SIG-M5 treated with dmso at 0.1 percent for 504 hours (cell line): Measurements from ENCODE around the gene SRGAP3.

Source experiments
- DNase-seq: peaks from one replicate; lab custom pipeline; 2025; ENCODE audit not compliant: unreplicated experiment; lab: John Stamatoyannopoulos, UW

Gene SRGAP3

GRCh38 chr3:9204253-9204992, 45.0 kb downstream of the SRGAP3 start:
- DNase-seq = no peak

- DNase-seq = no peak
Observed at GRCh38 chr3:9203317-9203716, 46.1 kb downstream of the SRGAP3 start.

- no peak for DNase-seq
Observed at GRCh38 chr3:9202546-9202945, 46.9 kb downstream of the SRGAP3 start.

- no peak for DNase-seq
Observed at GRCh38 chr3:9201955-9202354, 47.5 kb downstream of the SRGAP3 start.

GRCh38 chr3:9201266-9201665, 48.2 kb downstream of the SRGAP3 start:
- no peak for DNase-seq

GRCh38 chr3:9199775-9200174, 49.7 kb downstream of the SRGAP3 start:
- no peak for DNase-seq

- no peak for DNase-seq
Observed at GRCh38 chr3:9198899-9199335, 50.5 kb downstream of the SRGAP3 start.

GRCh38 chr3:9198261-9198660, 51.2 kb downstream of the SRGAP3 start:
- no peak for DNase-seq

GRCh38 chr3:9196020-9196419, 53.4 kb downstream of the SRGAP3 start:
- DNase-seq = no peak

GRCh38 chr3:9195390-9195789, 54.1 kb downstream of the SRGAP3 start:
- no peak for DNase-seq

- DNase-seq = no peak
Observed at GRCh38 chr3:9194509-9195184, 54.8 kb downstream of the SRGAP3 start.

- no peak for DNase-seq
Observed at GRCh38 chr3:9193633-9194195, 55.7 kb downstream of the SRGAP3 start.

GRCh38 chr3:9193211-9193610, 56.2 kb downstream of the SRGAP3 start:
- DNase-seq = no peak

GRCh38 chr3:9192248-9193025, 57.0 kb downstream of the SRGAP3 start:
- no peak for DNase-seq

- DNase-seq = no peak
Observed at GRCh38 chr3:9190276-9190675, 59.2 kb downstream of the SRGAP3 start.

- no peak for DNase-seq
Observed at GRCh38 chr3:9188583-9188982, 60.9 kb downstream of the SRGAP3 start.

- no peak for DNase-seq
Observed at GRCh38 chr3:9185701-9186100, 63.7 kb downstream of the SRGAP3 start.

GRCh38 chr3:9185046-9185445, 64.4 kb downstream of the SRGAP3 start:
- no peak for DNase-seq

GRCh38 chr3:9184461-9184835, 65.0 kb downstream of the SRGAP3 start:
- DNase-seq = no peak

- DNase-seq = no peak
Observed at GRCh38 chr3:9183811-9184460, 65.5 kb downstream of the SRGAP3 start.

GRCh38 chr3:9183011-9183410, 66.4 kb downstream of the SRGAP3 start:
- DNase-seq = no peak
